ENCODE data around the gene CDK15. TPM values are rescaled to one million over a fixed set of nuclear protein-coding genes. Genes with fewer than 3 reads are reported as not detected.

CDK15 gene
- total and polyA plus RNA-seq, 10 donors: 0.02 to 0.64 (median 0.16) TPM; not detected in 6

DNA sequence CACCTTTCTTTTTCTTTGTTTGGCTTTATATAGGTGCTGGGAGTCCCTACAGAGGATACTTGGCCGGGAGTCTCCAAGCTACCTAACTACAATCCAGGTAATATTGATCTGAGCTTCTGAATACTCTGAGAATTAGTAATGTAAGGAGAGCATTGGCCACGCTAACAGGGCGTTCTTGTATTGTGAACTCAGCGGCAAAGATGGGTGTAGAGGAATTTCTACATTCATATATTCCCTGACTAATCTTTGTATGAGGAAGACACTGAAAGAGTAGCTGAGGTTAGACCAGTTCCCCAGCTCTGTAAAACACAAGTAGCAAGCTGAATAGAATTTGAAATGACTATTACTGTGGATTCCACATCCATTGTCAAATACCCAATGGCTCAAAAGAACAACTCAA lies 48.5 kb downstream of the CDK15 start:
- no peak overlapping the region for H3K27ac ChIP-seq
- no peaks in the 10 kb centered on the region for H3K36me3 ChIP-seq
- H3K9me3 ChIP-seq: no peaks in the 10 kb centered on the region
- H3K27me3 ChIP-seq (replicated peaks in 1 of 7): peaks cover 0 to 36% (median 9%) of the 10 kb centered on the region in 7 donors
- peaks cover 0 to 9% (median 2%) of the 10 kb centered on the region in 6 donors for H3K4me1 ChIP-seq
- WGBS, 5 donors: 85 to 96% (median 91%) methylated on average over 4 of the region's 4 CpGs
- TF ChIP-seq POLR2AphosphoS5 (IDR thresholded peaks at IDR 0.05) (no peak), POLR2A (IDR thresholded peaks at IDR 0.05) (no peak)
- TF ChIP-seq, protein P1, sequence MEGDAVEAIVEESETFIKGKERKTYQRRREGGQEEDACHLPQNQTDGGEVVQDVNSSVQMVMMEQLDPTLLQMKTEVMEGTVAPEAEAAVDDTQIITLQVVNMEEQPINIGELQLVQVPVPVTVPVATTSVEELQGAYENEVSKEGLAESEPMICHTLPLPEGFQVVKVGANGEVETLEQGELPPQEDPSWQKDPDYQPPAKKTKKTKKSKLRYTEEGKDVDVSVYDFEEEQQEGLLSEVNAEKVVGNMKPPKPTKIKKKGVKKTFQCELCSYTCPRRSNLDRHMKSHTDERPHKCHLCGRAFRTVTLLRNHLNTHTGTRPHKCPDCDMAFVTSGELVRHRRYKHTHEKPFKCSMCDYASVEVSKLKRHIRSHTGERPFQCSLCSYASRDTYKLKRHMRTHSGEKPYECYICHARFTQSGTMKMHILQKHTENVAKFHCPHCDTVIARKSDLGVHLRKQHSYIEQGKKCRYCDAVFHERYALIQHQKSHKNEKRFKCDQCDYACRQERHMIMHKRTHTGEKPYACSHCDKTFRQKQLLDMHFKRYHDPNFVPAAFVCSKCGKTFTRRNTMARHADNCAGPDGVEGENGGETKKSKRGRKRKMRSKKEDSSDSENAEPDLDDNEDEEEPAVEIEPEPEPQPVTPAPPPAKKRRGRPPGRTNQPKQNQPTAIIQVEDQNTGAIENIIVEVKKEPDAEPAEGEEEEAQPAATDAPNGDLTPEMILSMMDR (IDR thresholded peaks at IDR 0.05 in 8 of 11, conservative IDR thresholded peaks at IDR 0.05 in 3 of 11): no peak
- intact Hi-C loops (cut with DNase I; ENCODE audit: low total_unique reads): no loop called here
- H3K4me3 ChIP-seq: no peak overlapping the region
- no peak for DNase-seq

DNA sequence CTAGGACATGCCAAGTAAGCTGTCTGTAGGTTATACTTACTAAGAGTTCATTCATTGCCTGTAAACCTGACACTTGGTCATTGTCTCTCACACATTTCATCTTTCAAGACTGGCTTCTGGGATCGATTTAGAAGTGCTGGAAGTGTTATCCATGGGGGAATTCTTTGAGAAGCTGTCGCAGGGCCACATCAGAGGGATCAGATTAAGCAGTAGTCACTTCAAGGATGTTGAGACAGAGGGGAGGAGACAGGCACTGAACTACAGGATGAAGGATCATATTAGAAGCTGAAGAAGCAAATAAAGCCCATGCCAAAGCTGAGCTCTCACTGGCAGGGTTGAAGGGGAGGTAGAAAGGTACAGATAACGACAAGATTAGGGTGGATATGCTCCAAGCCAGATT lies 49.0 kb downstream of the CDK15 start:
- intact Hi-C loops (cut with DNase I; ENCODE audit: low total_unique reads): no loop called here
- DNase-seq: no peak
- TF ChIP-seq POLR2A (IDR thresholded peaks at IDR 0.05): no peak
- TF ChIP-seq, protein P1 (IDR thresholded peaks at IDR 0.05 in 8 of 11, conservative IDR thresholded peaks at IDR 0.05 in 3 of 11): no peak
- TF ChIP-seq POLR2AphosphoS5 (IDR thresholded peaks at IDR 0.05): no peak
- H3K36me3 ChIP-seq: no peaks in the 10 kb centered on the region
- H3K27me3 ChIP-seq (replicated peaks in 1 of 7): peaks cover 0 to 39% (median 13%) of the 10 kb centered on the region in 7 donors
- WGBS, 5 donors: 68 to 89% (median 79%) methylated on average over 3 of the region's 3 CpGs
- no peak overlapping the region for H3K27ac ChIP-seq
- H3K4me3 ChIP-seq: no peak overlapping the region
- H3K4me1 ChIP-seq: peaks cover 0 to 10% (median 2%) of the 10 kb centered on the region in 6 donors
- no peaks in the 10 kb centered on the region for H3K9me3 ChIP-seq

DNA sequence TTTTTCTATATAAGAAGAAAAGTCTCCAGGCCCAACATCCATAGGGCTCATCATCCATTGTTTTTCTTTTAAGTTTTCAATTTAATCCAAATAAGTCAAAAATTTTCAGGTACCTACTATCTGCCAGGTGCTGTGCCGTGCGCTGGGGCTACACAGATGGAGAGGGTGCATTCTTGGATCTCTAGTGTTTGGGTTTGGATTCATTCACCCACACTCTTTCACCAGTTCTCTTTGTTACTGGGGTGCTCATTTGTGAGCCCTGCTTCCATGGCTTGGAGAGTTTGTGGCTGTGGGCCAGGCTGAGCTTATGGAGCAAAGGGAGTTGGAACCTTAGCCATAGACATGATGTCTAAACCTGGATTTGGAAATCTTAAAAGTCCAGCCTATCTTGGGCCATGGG lies 51.0 kb downstream of the CDK15 start:
- 90 to 100% (median 94%) methylated on average over 2 of the region's 2 CpGs for WGBS, 5 donors
- H3K4me3 ChIP-seq: no peak overlapping the region
- H3K27me3 ChIP-seq (replicated peaks in 1 of 7): peaks cover 0 to 52% (median 13%) of the 10 kb centered on the region in 7 donors
- H3K36me3 ChIP-seq: no peaks in the 10 kb centered on the region
- peaks cover 0 to 18% (median 6%) of the 10 kb centered on the region in 6 donors for H3K4me1 ChIP-seq
- H3K9me3 ChIP-seq: no peaks in the 10 kb centered on the region
- H3K27ac ChIP-seq: no peak overlapping the region
- TF ChIP-seq POLR2AphosphoS5 (IDR thresholded peaks at IDR 0.05): no peak
- TF ChIP-seq POLR2A (IDR thresholded peaks at IDR 0.05): no peak
- TF ChIP-seq, protein P1 (IDR thresholded peaks at IDR 0.05 in 8 of 11, conservative IDR thresholded peaks at IDR 0.05 in 3 of 11): no peak
- intact Hi-C loops (cut with DNase I; ENCODE audit: low total_unique reads): no loop called here
- DNase-seq: no peak

DNA sequence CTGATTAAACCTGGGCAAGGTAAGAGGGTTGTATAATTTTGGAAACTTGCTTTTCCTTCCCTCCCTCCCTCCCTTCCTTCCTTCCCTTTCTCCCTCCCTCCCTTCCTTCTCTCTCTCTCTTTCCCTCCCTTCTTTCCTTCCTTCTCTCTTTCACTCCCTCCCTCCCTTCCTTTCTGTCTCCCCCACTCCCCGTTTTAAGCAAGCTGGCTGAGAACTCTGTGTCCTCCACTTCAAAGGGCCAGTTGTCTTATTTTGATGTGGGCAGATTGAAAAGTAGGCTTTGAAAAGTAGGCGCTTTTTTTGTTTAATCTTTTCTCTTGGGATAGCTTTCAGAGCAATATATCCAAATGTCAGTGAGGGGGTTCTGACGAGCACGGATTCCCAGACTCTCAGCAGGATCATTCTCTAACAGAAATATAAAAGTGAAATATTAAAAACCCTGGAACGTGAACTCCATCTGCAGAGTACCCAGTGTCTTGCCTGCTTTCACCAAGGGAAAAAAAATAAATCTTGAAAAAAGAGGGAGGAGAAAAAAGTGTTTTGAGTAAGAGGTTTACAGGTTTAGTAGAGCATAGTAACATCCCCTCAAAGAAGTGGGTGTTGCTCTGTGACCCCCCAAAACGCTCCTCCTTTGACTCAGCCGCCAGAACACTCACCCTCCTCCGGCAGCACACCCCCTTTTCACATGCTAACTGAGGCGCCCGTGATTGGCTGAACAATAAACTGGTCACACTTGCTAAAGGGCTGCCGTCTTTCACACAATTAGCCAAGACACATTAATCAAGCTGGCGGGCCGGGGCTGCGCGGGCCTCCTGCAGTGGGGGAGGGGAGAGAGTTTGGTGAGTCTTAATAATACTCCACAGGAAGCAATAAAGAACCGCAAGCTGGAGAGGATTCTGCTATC lies 52.2 kb downstream of the CDK15 start:
- intact Hi-C loops (cut with DNase I; ENCODE audit: low total_unique reads): no loop called here
- Histone ChIP-seq H3K9me3 (no peaks in the 10 kb centered on the region), H3K36me3 (no peaks in the 10 kb centered on the region), H3K4me1 (peaks cover 0 to 18% (median 6%) of the 10 kb centered on the region in 6 donors), H3K4me3 (no peak overlapping the region), H3K27me3 (replicated peaks in 1 of 7) (peaks cover 0 to 52% (median 13%) of the 10 kb centered on the region in 7 donors), H3K27ac (no peak overlapping the region)
- no peak for DNase-seq
- 4 to 6% (median 5%) methylated on average over 16 of the region's 16 CpGs for WGBS, 5 donors
- TF ChIP-seq, protein P1 (IDR thresholded peaks at IDR 0.05 in 8 of 11, conservative IDR thresholded peaks at IDR 0.05 in 3 of 11): no peak
- no peak for TF ChIP-seq POLR2A (IDR thresholded peaks at IDR 0.05)
- TF ChIP-seq POLR2AphosphoS5 (IDR thresholded peaks at IDR 0.05): no peak
